GM12878 (cell line): ENCODE data around the gene BIN1. TPM values are rescaled to one million over a fixed set of nuclear protein-coding genes. Genes with fewer than 3 reads are reported as not detected.

Experiments used
- ATAC-seq: fragments of 200-7000 bp; cut with Tn5 transposase; 3 replicates; pipeline ENCODE4 v1.9.1; 2020; ENCODE audit warnings: mild to moderate bottlenecking, moderate library complexity
- BruUV-seq: library from RNA; stranded (reverse); fragments of 400-500 nt; replicated peaks from 2 replicates; lab custom pipeline; 2021; lab: Mats Ljungman, UMichigan
- CTCF ChIA-PET: fragments of 300-600 bp; sonication (Branson Sonifier 250); formaldehyde crosslinking; extraction: SDS; loops from one replicate; lab custom pipeline; 2021; ENCODE audit warnings: inconsistent platforms; lab: Yijun Ruan, JAX
- POLR2A ChIA-PET: fragments of 350-600 bp; formaldehyde crosslinking; extraction: SDS; loops from one replicate; lab custom pipeline; 2021; ENCODE audit warnings: inconsistent platforms; lab: Charles Lee
- RAD21 ChIA-PET: fragments of 300-600 bp; sonication (Branson Sonifier 250); formaldehyde crosslinking; loops from one replicate; lab custom pipeline; 2023; ENCODE audit warnings: antibody characterized with exemption; ENCODE audit not compliant: unreplicated experiment; lab: Charles Lee
- SMC1A ChIA-PET: fragments of 300-600 bp; sonication (Branson Sonifier 250); formaldehyde crosslinking; loops from one replicate; lab custom pipeline; 2023; ENCODE audit not compliant: unreplicated experiment, uncharacterized antibody; lab: Charles Lee
- DNase-seq: peaks from one replicate; pipeline ENCODE4 v3.0.0-alpha.2; 2011; ENCODE audit warnings: low read depth, low spot score
- FAIRE-seq: peaks from 3 replicates; lab custom pipeline; 2011; peaks lifted over from hg19 to GRCh38; lab: Jason Lieb, UNC
- H2AFZ ChIP-seq: 2 replicates; pipeline ENCODE4 v1.6.0; 2011; ENCODE audit warnings: low read depth, low read length, control low read depth; ENCODE audit not compliant: control insufficient read depth
- H3K27ac ChIP-seq: 2 replicates; pipeline ENCODE4 v1.5.1; 2011; ENCODE audit warnings: control low read depth; ENCODE audit not compliant: control insufficient read depth, insufficient read depth
- H3K27me3 ChIP-seq, 2 experiments: replicated peaks in 1 of 2; 2 replicates each; pipeline versions ENCODE4 v1.6.0 to v1.6.1; 2011; ENCODE audit warnings: low read length in 1 of 2; ENCODE audit not compliant: control insufficient read depth in 2 of 2, insufficient read depth in 2 of 2
- H3K36me3 ChIP-seq, 2 experiments: 2 replicates each; pipeline ENCODE4 v1.5.1; 2011; ENCODE audit warnings: low read length in 1 of 2; ENCODE audit not compliant: control insufficient read depth in 2 of 2, insufficient read depth in 2 of 2
- H3K4me1 ChIP-seq: 2 replicates; pipeline ENCODE4 v1.6.1; 2011; ENCODE audit warnings: mild to moderate bottlenecking, low read length, moderate library complexity, mixed read lengths; ENCODE audit not compliant: control insufficient read depth, insufficient read depth
- H3K4me2 ChIP-seq: 2 replicates; pipeline ENCODE4 v1.6.0; 2011; ENCODE audit warnings: control low read depth; ENCODE audit not compliant: control insufficient read depth, insufficient read depth
- H3K4me3 ChIP-seq: fragments of 200-600 bp; sonication (generic); 2 replicates; pipeline ENCODE4 v1.5.1; 2016
- H3K79me2 ChIP-seq: 2 replicates; pipeline ENCODE4 v1.6.0; 2011; ENCODE audit warnings: low read length; ENCODE audit not compliant: control insufficient read depth, insufficient read depth
- H3K9ac ChIP-seq: 2 replicates; pipeline ENCODE4 v1.8.0; 2011; ENCODE audit warnings: low read length, control low read depth, mixed read lengths; ENCODE audit not compliant: control insufficient read depth, insufficient read depth
- H3K9me3 ChIP-seq: replicated peaks from 3 replicates; pipeline ENCODE4 v1.5.1; 2011; ENCODE audit warnings: mild to moderate bottlenecking, low read length; ENCODE audit not compliant: control insufficient read depth, insufficient read depth
- H4K20me1 ChIP-seq: 2 replicates; pipeline ENCODE4 v1.6.0; 2011; ENCODE audit not compliant: control insufficient read depth, insufficient read depth
- ATF2 ChIP-seq: IDR thresholded peaks from 2 replicates; pipeline ENCODE4 v1.6.1; 2012; ENCODE audit warnings: low read length, inconsistent platforms
- BHLHE40 ChIP-seq, 2 experiments: fragments of 450-650 bp in 1 of 2; IDR thresholded peaks; 2 replicates each; pipeline ENCODE4 v1.6.1; 2011 to 2017; ENCODE audit warnings: low read depth in 2 of 2, borderline replicate concordance in 1 of 2, improper control_type of control experiment in 1 of 2, low read length in 1 of 2, mild to moderate bottlenecking in 1 of 2
- CEBPB ChIP-seq, 2 experiments: fragments of 150-350 bp in 1 of 2; IDR thresholded peaks; 2 replicates each; pipeline ENCODE4 v1.6.1; 2012 to 2014; ENCODE audit warnings: low read depth in 2 of 2, low read length in 2 of 2, borderline replicate concordance in 1 of 2, inconsistent platforms in 1 of 2
- CREM ChIP-seq: IDR thresholded peaks from 2 replicates; pipeline ENCODE4 v1.6.1; 2014; ENCODE audit warnings: antibody characterized with exemption, low read depth
- EZH2 ChIP-seq: IDR thresholded peaks from 2 replicates; pipeline ENCODE4 v1.6.1; 2012; ENCODE audit warnings: low read depth, mild to moderate bottlenecking, control low read depth, inconsistent platforms, low read length, borderline replicate concordance; ENCODE audit not compliant: control insufficient read depth
- FOXM1 ChIP-seq: IDR thresholded peaks from 2 replicates; pipeline ENCODE4 v1.6.1; 2012; ENCODE audit warnings: low read depth, mild to moderate bottlenecking, inconsistent platforms, low read length, moderate library complexity
- JUND ChIP-seq: IDR thresholded peaks from 2 replicates; pipeline ENCODE4 v1.6.1; 2012; ENCODE audit warnings: low read depth, mild to moderate bottlenecking, low read length, improper control_type of control experiment, moderate library complexity
- SIX5 ChIP-seq: IDR thresholded peaks from 2 replicates; pipeline ENCODE4 v1.6.1; 2011; ENCODE audit warnings: mild to moderate bottlenecking, low read depth, low read length, moderate library complexity; ENCODE audit not compliant: severe bottlenecking
- SRF ChIP-seq, 2 experiments: IDR thresholded peaks; 2 replicates each; pipeline ENCODE4 v1.6.1; 2011; ENCODE audit warnings: low read depth in 2 of 2, low read length in 2 of 2, mild to moderate bottlenecking in 1 of 2, moderate library complexity in 1 of 2
- SUZ12 ChIP-seq: fragments of 200-600 bp; sonication (generic); IDR thresholded peaks from one replicate; pipeline ENCODE4 v1.6.1; 2018; ENCODE audit warnings: antibody characterized with exemption, mild to moderate bottlenecking; ENCODE audit not compliant: unreplicated experiment
- TCF7 ChIP-seq: IDR thresholded peaks from 2 replicates; pipeline ENCODE4 v1.6.1; 2014; ENCODE audit warnings: antibody characterized with exemption, borderline replicate concordance
- YY1 ChIP-seq: IDR thresholded peaks from 2 replicates; pipeline ENCODE4 v1.6.1; 2011; ENCODE audit warnings: low read depth, mild to moderate bottlenecking, low read length
- in situ Hi-C: fragments of 300-500 bp; cut with MboI; formaldehyde crosslinking; loops from 9 replicates; pipeline ENCODE4 v1.14.3; 2018; ENCODE audit warnings: mixed read lengths
- intact Hi-C: fragments of 100-400 bp; cut with micrococcal nuclease; formaldehyde crosslinking; loops from one replicate; pipeline ENCODE4 v1.14.2; 2022; ENCODE audit not compliant: unreplicated experiment
- polyA plus RNA-seq, 11 experiments: library from polyadenylated mRNA; depleted of rRNA in 4 of 11; unstranded in 6 of 11; stranded (reverse) in 5 of 11; fragments of >200 nt; fragmentation: Nextera tagmentation in 4 of 11; fragmentation: Illumina TruSeq in 1 of 11; extraction: Ambion mirVana in 4 of 11; extraction: Trizol in 1 of 11; gene quantifications; 1 replicate in 1 of 11; 2 replicates in 10 of 11; pipeline versions ENCODE4 v1.2.1 to v1.2.3, GENCODE V29; 2011 to 2016; ENCODE audit warnings: inconsistent platforms in 2 of 11, missing spikeins in 2 of 11, low read depth in 1 of 11
- total RNA-seq, 4 experiments: library from RNA; depleted of rRNA in 3 of 4; stranded (reverse); fragments of >200 nt in 3 of 4; fragmentation: Illumina TruSeq in 1 of 4; extraction: Trizol in 1 of 4; gene quantifications; 2 replicates each; pipeline versions ENCODE4 v1.2.1 to v1.2.3, GENCODE V29; 2013 to 2021

Gene BIN1
- total and polyA plus RNA-seq, 10 of the 15 experiments (the other 5 are each of a cell fraction or from before 2014, with no cell fraction given) = 0.32 to 21.3 (median 11.2) TPM

GRCh38 chr2:127039387-127040031 lies 67.4 kb downstream of the BIN1 start (continued):
- TF ChIP-seq ATF2 (peak; percentile 43; the same call in 1 of the 2 replicates), BHLHE40 (IDR thresholded peaks at IDR 0.05; ENCODE audit: borderline replicate concordance in 1 of 2, low read depth in 2 of 2, low read length in 1 of 2) (no peak), EZH2 (no peak), SIX5 (no peak), SUZ12 (no peak), TCF7 (no peak), FOXM1 (peak; percentile 51; the same call in 1 of the 2 replicates), YY1 (0 out of 2 replicates have a peak, but pooled peaks have one; percentile 43), CREM (peak; percentile 33; the same call in 1 of the 2 replicates)

- in situ Hi-C loops = no loop called here
- Histone ChIP-seq H4K20me1 (no peaks in the 10 kb centered on the region), H3K79me2 (no peaks in the 10 kb centered on the region), H3K27me3 (no peaks in the 10 kb centered on the region), H3K4me2 (no peak overlapping the region), H3K4me1 (peaks cover 10% of the 10 kb centered on the region), H3K27ac (no peak overlapping the region), H2AFZ (no peak overlapping the region), H3K4me3 (no peak overlapping the region), H3K9ac (no peak overlapping the region), H3K9me3 (peaks cover 2% of the 10 kb centered on the region; the same call in 2 of the 3 replicates), H3K36me3 (no peaks in the 10 kb centered on the region)
- ChIA-PET POLR2A (no interaction called here), SMC1A (no interaction called here), CTCF (interaction anchor here (2.8 kb wide), 1 partner anchor 66 kb away, joined by 9 read pairs; no protein-coding TSS in a partner anchor), RAD21 (no interaction called here)
- intact Hi-C loops = loop anchor here (5.0 kb wide), 1 partner anchor 65 kb away; no protein-coding TSS in a partner anchor
- ATAC-seq (no peak), FAIRE-seq (no peak), DNase-seq (no peak)
- BruUV-seq = no TSS peak
- TF ChIP-seq SRF (IDR thresholded peaks at IDR 0.05; ENCODE audit: low read depth in 2 of 2, low read length in 2 of 2) = no peak
- no peak for TF ChIP-seq CEBPB (IDR thresholded peaks at IDR 0.05; ENCODE audit: borderline replicate concordance in 1 of 2, low read depth in 2 of 2, low read length in 2 of 2)
- TF ChIP-seq JUND = no peak
Measured at GRCh38 chr2:127037476-127037875, 69.5 kb downstream of the BIN1 start.
